Astrocyte (in vitro differentiated cells and primary cell): Measurements from ENCODE around the gene ANOS1.

Experiments
- CTCF ChIP-seq: IDR thresholded peaks from 2 replicates; pipeline ENCODE4 v1.5.1; 2011; ENCODE audit warnings: low read depth, mild to moderate bottlenecking, inconsistent platforms, low read length, moderate library complexity; ENCODE audit not compliant: insufficient read depth
- EZH2 ChIP-seq: IDR thresholded peaks from 2 replicates; pipeline ENCODE4 v1.6.1; 2012; ENCODE audit warnings: mild to moderate bottlenecking, low read length, inconsistent platforms; ENCODE audit not compliant: insufficient read depth

GRCh38 chrX:8504451-8504850, 227.5 kb downstream of the ANOS1 start:
- TF ChIP-seq EZH2 (no peak), CTCF (no peak)
